ENCODE results near the gene ABHD16B. TPM values are rescaled to one million over a fixed set of nuclear protein-coding genes. Genes with fewer than 3 reads are reported as not detected.

ABHD16B gene
- total and polyA plus RNA-seq, 2 of the 13 experiments (the other 11 are each of a cell fraction or from before 2014, with no cell fraction given): not detected

DNA sequence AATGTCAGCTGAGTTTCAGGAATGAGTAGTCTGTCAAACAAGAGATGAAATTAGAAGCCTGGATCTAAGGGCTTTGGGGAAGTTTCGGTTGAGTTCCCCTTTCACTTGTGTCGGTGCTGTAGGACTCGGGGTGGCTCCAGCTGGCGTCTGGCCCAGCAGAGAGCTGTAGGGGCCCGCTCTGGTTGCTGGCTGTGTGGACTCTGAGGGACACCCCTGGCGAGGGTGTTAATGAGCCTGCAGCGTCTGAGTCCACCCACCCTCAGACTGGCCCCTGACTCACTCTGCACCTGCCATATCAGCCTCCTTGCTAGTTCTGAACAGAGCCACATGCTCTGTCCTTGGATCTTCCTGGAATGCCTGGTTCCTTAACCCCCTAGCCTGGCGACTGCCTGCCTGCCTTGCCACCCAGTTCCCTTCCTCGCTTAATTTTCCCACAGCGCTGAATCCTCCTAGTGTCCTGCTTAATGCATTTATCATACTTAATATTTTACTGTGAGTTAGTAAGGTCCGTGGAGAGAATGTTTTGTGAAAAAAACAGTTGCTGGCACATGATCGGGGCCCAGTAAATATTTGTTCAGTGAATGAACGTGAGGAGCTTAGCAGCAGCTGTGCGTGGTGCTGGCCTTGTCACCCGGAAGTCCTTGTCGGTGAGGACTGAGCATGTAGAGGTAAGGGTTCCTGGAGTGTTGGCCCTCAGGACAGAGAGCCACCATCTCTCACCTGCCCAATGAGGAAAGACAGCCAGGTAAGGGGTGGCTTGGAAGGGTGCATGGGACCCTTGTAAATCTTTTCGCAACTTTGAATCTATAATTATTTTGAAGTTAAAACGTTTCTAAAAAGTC lies 35.2 kb downstream of the ABHD16B start (continued):
- TF ChIP-seq, protein P1, sequence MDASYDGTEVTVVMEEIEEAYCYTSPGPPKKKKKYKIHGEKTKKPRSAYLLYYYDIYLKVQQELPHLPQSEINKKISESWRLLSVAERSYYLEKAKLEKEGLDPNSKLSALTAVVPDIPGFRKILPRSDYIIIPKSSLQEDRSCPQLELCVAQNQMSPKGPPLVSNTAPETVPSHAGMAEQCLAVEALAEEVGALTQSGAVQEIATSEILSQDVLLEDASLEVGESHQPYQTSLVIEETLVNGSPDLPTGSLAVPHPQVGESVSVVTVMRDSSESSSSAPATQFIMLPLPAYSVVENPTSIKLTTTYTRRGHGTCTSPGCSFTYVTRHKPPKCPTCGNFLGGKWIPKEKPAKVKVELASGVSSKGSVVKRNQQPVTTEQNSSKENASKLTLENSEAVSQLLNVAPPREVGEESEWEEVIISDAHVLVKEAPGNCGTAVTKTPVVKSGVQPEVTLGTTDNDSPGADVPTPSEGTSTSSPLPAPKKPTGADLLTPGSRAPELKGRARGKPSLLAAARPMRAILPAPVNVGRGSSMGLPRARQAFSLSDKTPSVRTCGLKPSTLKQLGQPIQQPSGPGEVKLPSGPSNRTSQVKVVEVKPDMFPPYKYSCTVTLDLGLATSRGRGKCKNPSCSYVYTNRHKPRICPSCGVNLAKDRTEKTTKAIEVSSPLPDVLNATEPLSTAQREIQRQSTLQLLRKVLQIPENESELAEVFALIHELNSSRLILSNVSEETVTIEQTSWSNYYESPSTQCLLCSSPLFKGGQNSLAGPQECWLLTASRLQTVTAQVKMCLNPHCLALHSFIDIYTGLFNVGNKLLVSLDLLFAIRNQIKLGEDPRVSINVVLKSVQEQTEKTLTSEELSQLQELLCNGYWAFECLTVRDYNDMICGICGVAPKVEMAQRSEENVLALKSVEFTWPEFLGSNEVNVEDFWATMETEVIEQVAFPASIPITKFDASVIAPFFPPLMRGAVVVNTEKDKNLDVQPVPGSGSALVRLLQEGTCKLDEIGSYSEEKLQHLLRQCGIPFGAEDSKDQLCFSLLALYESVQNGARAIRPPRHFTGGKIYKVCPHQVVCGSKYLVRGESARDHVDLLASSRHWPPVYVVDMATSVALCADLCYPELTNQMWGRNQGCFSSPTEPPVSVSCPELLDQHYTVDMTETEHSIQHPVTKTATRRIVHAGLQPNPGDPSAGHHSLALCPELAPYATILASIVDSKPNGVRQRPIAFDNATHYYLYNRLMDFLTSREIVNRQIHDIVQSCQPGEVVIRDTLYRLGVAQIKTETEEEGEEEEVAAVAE (CRISPR knock-in tag; IDR thresholded peaks at IDR 0.05; ENCODE audit: borderline replicate concordance): peak; percentile 82
- TF ChIP-seq ISX (CRISPR knock-in tag; conservative IDR thresholded peaks at IDR 0.05) (no peak), ARID2 (CRISPR knock-in tag; IDR thresholded peaks at IDR 0.05; ENCODE audit: borderline replicate concordance) (peak; percentile 94), MEIS1 (CRISPR knock-in tag; IDR thresholded peaks at IDR 0.05; ENCODE audit: borderline replicate concordance) (no peak; the same call in 1 of the 2 replicates), ZNF136 (CRISPR knock-in tag; IDR thresholded peaks at IDR 0.05; ENCODE audit: low read depth) (peak; percentile 95), TOPORS (CRISPR knock-in tag; IDR thresholded peaks at IDR 0.05) (peak; percentile 74; the same call in 1 of the 2 replicates), ZNF776 (CRISPR knock-in tag; IDR thresholded peaks at IDR 0.05) (no peak)
- TF ChIP-seq, protein P2, sequence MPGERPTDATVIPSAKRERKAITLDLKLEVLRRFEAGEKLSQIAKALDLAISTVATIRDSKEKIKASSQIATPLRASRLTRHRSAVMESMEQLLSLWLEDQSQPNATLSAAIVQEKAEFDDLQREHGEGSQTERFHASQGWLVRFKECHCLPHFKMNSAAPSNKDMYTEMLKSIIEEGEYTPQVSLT (CRISPR knock-in tag; IDR thresholded peaks at IDR 0.05; ENCODE audit: borderline replicate concordance, low read depth): no peak
- TF ChIP-seq, protein P3, sequence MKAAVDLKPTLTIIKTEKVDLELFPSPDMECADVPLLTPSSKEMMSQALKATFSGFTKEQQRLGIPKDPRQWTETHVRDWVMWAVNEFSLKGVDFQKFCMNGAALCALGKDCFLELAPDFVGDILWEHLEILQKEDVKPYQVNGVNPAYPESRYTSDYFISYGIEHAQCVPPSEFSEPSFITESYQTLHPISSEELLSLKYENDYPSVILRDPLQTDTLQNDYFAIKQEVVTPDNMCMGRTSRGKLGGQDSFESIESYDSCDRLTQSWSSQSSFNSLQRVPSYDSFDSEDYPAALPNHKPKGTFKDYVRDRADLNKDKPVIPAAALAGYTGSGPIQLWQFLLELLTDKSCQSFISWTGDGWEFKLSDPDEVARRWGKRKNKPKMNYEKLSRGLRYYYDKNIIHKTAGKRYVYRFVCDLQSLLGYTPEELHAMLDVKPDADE (CRISPR knock-in tag; IDR thresholded peaks at IDR 0.05): no peak; the same call in 1 of the 2 replicates
- TF ChIP-seq, protein P4, sequence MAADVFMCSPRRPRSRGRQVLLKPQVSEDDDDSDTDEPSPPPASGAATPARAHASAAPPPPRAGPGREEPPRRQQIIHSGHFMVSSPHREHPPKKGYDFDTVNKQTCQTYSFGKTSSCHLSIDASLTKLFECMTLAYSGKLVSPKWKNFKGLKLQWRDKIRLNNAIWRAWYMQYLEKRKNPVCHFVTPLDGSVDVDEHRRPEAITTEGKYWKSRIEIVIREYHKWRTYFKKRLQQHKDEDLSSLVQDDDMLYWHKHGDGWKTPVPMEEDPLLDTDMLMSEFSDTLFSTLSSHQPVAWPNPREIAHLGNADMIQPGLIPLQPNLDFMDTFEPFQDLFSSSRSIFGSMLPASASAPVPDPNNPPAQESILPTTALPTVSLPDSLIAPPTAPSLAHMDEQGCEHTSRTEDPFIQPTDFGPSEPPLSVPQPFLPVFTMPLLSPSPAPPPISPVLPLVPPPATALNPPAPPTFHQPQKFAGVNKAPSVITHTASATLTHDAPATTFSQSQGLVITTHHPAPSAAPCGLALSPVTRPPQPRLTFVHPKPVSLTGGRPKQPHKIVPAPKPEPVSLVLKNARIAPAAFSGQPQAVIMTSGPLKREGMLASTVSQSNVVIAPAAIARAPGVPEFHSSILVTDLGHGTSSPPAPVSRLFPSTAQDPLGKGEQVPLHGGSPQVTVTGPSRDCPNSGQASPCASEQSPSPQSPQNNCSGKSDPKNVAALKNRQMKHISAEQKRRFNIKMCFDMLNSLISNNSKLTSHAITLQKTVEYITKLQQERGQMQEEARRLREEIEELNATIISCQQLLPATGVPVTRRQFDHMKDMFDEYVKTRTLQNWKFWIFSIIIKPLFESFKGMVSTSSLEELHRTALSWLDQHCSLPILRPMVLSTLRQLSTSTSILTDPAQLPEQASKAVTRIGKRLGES (CRISPR knock-in tag; IDR thresholded peaks at IDR 0.05; ENCODE audit: borderline replicate concordance): 0 out of 2 replicates have a peak, but pooled peaks have one; percentile 24

All from HepG2 (cell line).